GM23338 (cell line): Measurements from ENCODE around the gene GRIN3A. TPM values are rescaled to one million over a fixed set of nuclear protein-coding genes. Genes with fewer than 3 reads are reported as not detected.

ENCODE experiments used
- ATAC-seq: fragments of 200-7000 bp; cut with Tn5 transposase; 3 replicates; pipeline ENCODE4 v1.9.1; 2020
- DNase-seq: peaks from one replicate; pipeline ENCODE4 v3.0.0-alpha.2; 2015; ENCODE audit warnings: low spot score
- H2AFZ ChIP-seq: fragments of 200-600 bp; sonication (generic); 2 replicates; pipeline ENCODE4 v1.8.0; 2016; ENCODE audit warnings: antibody characterized with exemption, mild to moderate bottlenecking, moderate library complexity
- H3F3A ChIP-seq: fragments of 200-600 bp; sonication (generic); replicated peaks from 2 replicates; pipeline ENCODE4 v1.8.0; 2017; ENCODE audit warnings: antibody characterized with exemption, mixed run types, low read depth
- H3K27ac ChIP-seq: fragments of 200-600 bp; sonication (generic); 2 replicates; pipeline ENCODE4 v1.6.1; 2016; ENCODE audit warnings: low read depth
- H3K27me3 ChIP-seq: fragments of 200-600 bp; sonication (generic); 2 replicates; pipeline ENCODE4 v1.8.0; 2016; ENCODE audit warnings: mild to moderate bottlenecking, mixed run types, moderate library complexity; ENCODE audit not compliant: insufficient read depth
- H3K36me3 ChIP-seq: fragments of 200-600 bp; sonication (generic); 2 replicates; pipeline ENCODE4 v1.8.0; 2016; ENCODE audit warnings: mild to moderate bottlenecking; ENCODE audit not compliant: insufficient read depth
- H3K4me1 ChIP-seq: fragments of 200-600 bp; sonication (generic); 2 replicates; pipeline ENCODE4 v1.8.0; 2016; ENCODE audit warnings: mild to moderate bottlenecking, moderate library complexity; ENCODE audit not compliant: insufficient read depth
- H3K4me2 ChIP-seq: fragments of 200-600 bp; sonication (generic); 2 replicates; pipeline ENCODE4 v1.7.1; 2017; ENCODE audit warnings: mixed run types
- H3K4me3 ChIP-seq: fragments of 200-600 bp; sonication (generic); 2 replicates; pipeline ENCODE4 v1.6.1; 2016; ENCODE audit warnings: mixed run types
- H3K79me2 ChIP-seq: fragments of 200-600 bp; sonication (generic); replicated peaks from 2 replicates; pipeline ENCODE4 v1.8.0; 2017; ENCODE audit warnings: mild to moderate bottlenecking; ENCODE audit not compliant: insufficient read depth
- H3K9me2 ChIP-seq: fragments of 200-600 bp; sonication (generic); 2 replicates; pipeline ENCODE4 v1.8.0; 2017; ENCODE audit not compliant: insufficient read depth
- H4K20me1 ChIP-seq: fragments of 200-600 bp; sonication (generic); replicated peaks from 2 replicates; pipeline ENCODE4 v1.8.0; 2017; ENCODE audit warnings: mild to moderate bottlenecking; ENCODE audit not compliant: insufficient read depth
- H3K27ac Mint-ChIP-seq: 2 replicates; pipeline ENCODE4 v1.8.0; 2020; ENCODE audit warnings: inconsistent platforms, mild to moderate bottlenecking, moderate library complexity, mixed read lengths
- H3K27me3 Mint-ChIP-seq: 3 replicates; pipeline ENCODE4 v1.8.0; 2022; ENCODE audit warnings: low read depth, mild to moderate bottlenecking, moderate library complexity, mixed read lengths, inconsistent platforms; ENCODE audit not compliant: insufficient read depth, poor library complexity
- H3K36me3 Mint-ChIP-seq: 3 replicates; pipeline ENCODE4 v1.8.0; 2021; ENCODE audit warnings: low read depth, mild to moderate bottlenecking, inconsistent platforms, moderate library complexity, mixed read lengths
- H3K4me1 Mint-ChIP-seq: 3 replicates; pipeline ENCODE4 v1.8.0; 2020; ENCODE audit warnings: mild to moderate bottlenecking, inconsistent platforms, mixed read lengths
- H3K4me3 Mint-ChIP-seq: 3 replicates; pipeline ENCODE4 v1.8.0; 2021; ENCODE audit warnings: moderate library complexity, mild to moderate bottlenecking, inconsistent platforms, mixed read lengths
- H3K9me3 Mint-ChIP-seq: 3 replicates; pipeline ENCODE4 v1.8.0; 2020; ENCODE audit warnings: moderate library complexity, mild to moderate bottlenecking, inconsistent platforms, mixed read lengths
- CREB1 ChIP-seq: fragments of 250-450 bp; sonication (Bioruptor Pico); IDR thresholded peaks from 2 replicates; pipeline ENCODE4 v1.5.0; 2020; ENCODE audit warnings: low read depth, mild to moderate bottlenecking, moderate library complexity
- EZH2 ChIP-seq: fragments of 200-600 bp; sonication (generic); IDR thresholded peaks from one replicate; pipeline ENCODE4 v1.8.0; 2017; ENCODE audit warnings: antibody characterized with exemption, mild to moderate bottlenecking, low read depth; ENCODE audit not compliant: unreplicated experiment
- EZH2phosphoT487 ChIP-seq: fragments of 200-600 bp; sonication (generic); IDR thresholded peaks from one replicate; pipeline ENCODE4 v1.8.1; 2018; ENCODE audit warnings: antibody characterized with exemption; ENCODE audit not compliant: unreplicated experiment
- JUNB ChIP-seq: IDR thresholded peaks from one replicate; pipeline ENCODE4 v1.6.1; 2016; ENCODE audit warnings: antibody characterized with exemption; ENCODE audit not compliant: unreplicated experiment
- POLR2AphosphoS5 ChIP-seq: IDR thresholded peaks from 2 replicates; pipeline ENCODE4 v1.6.1; 2016; ENCODE audit warnings: antibody characterized with exemption, low read depth
- STAT1 ChIP-seq: IDR thresholded peaks from one replicate; pipeline ENCODE4 v1.6.1; 2016; ENCODE audit warnings: antibody characterized with exemption; ENCODE audit not compliant: unreplicated experiment
- ZNF114 ChIP-seq: fragments of 250-450 bp; sonication (Bioruptor Pico); IDR thresholded peaks from 2 replicates; pipeline ENCODE4 v1.5.0; 2020; ENCODE audit warnings: mild to moderate bottlenecking, moderate library complexity
- polyA plus RNA-seq: library from polyadenylated mRNA; unstranded; fragments of >200 nt; fragmentation: Nextera tagmentation; extraction: Ambion mirVana; gene quantifications from 2 replicates; pipeline ENCODE4 v1.2.1, GENCODE V29; 2016
- total RNA-seq: library from RNA; depleted of rRNA; stranded (reverse); fragments of >200 nt; shearing (Covaris generic); gene quantifications from 2 replicates; pipeline ENCODE4 v1.2.3, GENCODE V29; 2014
- TF ChIP-seq, protein P1 (sequence below): IDR thresholded peaks from one replicate; pipeline ENCODE4 v1.6.1; 2018; ENCODE audit warnings: antibody characterized with exemption; ENCODE audit not compliant: unreplicated experiment
- TF ChIP-seq, protein P2 (sequence below), 2 experiments: fragments of 200-600 bp in 1 of 2; sonication (generic) in 1 of 2; conservative IDR thresholded peaks; 2 replicates each; pipeline versions ENCODE4 v1.5.1 to v1.6.1; 2016 to 2017; ENCODE audit warnings: antibody characterized with exemption in 2 of 2, low read depth in 2 of 2, mild to moderate bottlenecking in 2 of 2, moderate library complexity in 1 of 2

GRIN3A gene
- total and polyA plus RNA-seq, 2 experiments from 2014 or later = 0.03 to 0.05 TPM

DNA sequence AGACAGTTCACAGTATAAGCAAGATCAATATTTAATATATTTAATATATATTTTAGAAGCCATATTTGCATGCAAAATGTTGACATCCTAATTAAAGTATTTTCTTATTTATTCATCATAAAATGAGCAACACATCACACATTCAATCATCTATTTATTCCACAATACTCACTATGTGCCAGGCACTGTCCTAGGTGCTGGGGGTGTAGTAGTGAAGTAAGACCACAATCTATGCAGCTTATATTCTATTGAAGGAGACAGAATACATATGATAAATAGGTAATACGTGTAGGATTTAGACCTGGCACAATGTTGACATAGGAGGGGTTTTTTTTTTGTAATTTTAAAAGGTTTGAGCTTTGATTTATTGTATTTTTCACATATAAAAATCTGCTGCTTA lies 63.1 kb downstream of the GRIN3A start:
- H3K79me2 ChIP-seq = no peaks in the 10 kb centered on the region
- Mint-ChIP-seq H3K4me3 (no peak overlapping the region), H3K27ac (no peak overlapping the region), H3K36me3 (no peaks in the 10 kb centered on the region), H3K9me3 (no peaks in the 10 kb centered on the region), H3K27me3 (peaks cover 3% of the 10 kb centered on the region), H3K4me1 (no peaks in the 10 kb centered on the region)
- H3K27me3 ChIP-seq = no peaks in the 10 kb centered on the region
- H2AFZ ChIP-seq = no peak overlapping the region
- H4K20me1 ChIP-seq = no peaks in the 10 kb centered on the region
- H3K36me3 ChIP-seq = no peaks in the 10 kb centered on the region
- no peak overlapping the region for H3K4me2 ChIP-seq
- no peak overlapping the region for H3K4me3 ChIP-seq
- TF ChIP-seq CREB1 (CRISPR knock-in tag) (no peak), EZH2 (no peak), POLR2AphosphoS5 (no peak), STAT1 (no peak), JUNB (no peak), EZH2phosphoT487 (no peak)
- TF ChIP-seq, protein P1, sequence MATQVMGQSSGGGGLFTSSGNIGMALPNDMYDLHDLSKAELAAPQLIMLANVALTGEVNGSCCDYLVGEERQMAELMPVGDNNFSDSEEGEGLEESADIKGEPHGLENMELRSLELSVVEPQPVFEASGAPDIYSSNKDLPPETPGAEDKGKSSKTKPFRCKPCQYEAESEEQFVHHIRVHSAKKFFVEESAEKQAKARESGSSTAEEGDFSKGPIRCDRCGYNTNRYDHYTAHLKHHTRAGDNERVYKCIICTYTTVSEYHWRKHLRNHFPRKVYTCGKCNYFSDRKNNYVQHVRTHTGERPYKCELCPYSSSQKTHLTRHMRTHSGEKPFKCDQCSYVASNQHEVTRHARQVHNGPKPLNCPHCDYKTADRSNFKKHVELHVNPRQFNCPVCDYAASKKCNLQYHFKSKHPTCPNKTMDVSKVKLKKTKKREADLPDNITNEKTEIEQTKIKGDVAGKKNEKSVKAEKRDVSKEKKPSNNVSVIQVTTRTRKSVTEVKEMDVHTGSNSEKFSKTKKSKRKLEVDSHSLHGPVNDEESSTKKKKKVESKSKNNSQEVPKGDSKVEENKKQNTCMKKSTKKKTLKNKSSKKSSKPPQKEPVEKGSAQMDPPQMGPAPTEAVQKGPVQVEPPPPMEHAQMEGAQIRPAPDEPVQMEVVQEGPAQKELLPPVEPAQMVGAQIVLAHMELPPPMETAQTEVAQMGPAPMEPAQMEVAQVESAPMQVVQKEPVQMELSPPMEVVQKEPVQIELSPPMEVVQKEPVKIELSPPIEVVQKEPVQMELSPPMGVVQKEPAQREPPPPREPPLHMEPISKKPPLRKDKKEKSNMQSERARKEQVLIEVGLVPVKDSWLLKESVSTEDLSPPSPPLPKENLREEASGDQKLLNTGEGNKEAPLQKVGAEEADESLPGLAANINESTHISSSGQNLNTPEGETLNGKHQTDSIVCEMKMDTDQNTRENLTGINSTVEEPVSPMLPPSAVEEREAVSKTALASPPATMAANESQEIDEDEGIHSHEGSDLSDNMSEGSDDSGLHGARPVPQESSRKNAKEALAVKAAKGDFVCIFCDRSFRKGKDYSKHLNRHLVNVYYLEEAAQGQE = no peak
- TF ChIP-seq, protein P2, sequence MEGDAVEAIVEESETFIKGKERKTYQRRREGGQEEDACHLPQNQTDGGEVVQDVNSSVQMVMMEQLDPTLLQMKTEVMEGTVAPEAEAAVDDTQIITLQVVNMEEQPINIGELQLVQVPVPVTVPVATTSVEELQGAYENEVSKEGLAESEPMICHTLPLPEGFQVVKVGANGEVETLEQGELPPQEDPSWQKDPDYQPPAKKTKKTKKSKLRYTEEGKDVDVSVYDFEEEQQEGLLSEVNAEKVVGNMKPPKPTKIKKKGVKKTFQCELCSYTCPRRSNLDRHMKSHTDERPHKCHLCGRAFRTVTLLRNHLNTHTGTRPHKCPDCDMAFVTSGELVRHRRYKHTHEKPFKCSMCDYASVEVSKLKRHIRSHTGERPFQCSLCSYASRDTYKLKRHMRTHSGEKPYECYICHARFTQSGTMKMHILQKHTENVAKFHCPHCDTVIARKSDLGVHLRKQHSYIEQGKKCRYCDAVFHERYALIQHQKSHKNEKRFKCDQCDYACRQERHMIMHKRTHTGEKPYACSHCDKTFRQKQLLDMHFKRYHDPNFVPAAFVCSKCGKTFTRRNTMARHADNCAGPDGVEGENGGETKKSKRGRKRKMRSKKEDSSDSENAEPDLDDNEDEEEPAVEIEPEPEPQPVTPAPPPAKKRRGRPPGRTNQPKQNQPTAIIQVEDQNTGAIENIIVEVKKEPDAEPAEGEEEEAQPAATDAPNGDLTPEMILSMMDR (conservative IDR thresholded peaks at IDR 0.05; ENCODE audit: low read depth in 2 of 2) = no peak
- no peak for ATAC-seq
- no peaks in the 10 kb centered on the region; the same call in 1 of the 2 replicates for H3K4me1 ChIP-seq
- DNase-seq = no peak
- no peaks in the 10 kb centered on the region for H3F3A ChIP-seq
- peaks cover 5% of the 10 kb centered on the region for H3K9me2 ChIP-seq
- no peak overlapping the region for H3K27ac ChIP-seq

DNA sequence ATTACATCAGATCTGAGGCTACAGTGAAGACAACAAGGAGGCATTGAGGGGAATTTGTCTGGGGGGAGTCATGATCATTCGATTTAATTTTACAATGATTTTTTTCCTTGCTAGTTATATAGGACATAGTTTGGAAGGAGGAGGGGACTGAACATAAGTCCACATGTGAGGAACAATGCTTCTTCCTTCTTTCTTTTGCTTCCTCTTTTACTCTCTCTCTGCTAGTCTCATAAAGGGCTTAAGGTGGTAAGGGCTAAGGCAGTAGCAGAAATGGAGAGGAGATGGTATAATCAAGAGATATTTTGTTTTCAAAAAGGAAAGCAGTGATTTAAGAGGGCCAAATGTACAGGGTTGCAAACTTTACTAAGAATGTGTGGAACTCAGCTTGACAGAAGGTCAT lies 64.3 kb downstream of the GRIN3A start:
- no peak overlapping the region for H3K4me3 Mint-ChIP-seq

More for the DNA sequence above, 64.3 kb downstream of the GRIN3A start:
- Mint-ChIP-seq H3K27me3 (peaks cover 3% of the 10 kb centered on the region), H3K36me3 (no peaks in the 10 kb centered on the region), H3K27ac (no peak overlapping the region), H3K9me3 (no peaks in the 10 kb centered on the region), H3K4me1 (no peaks in the 10 kb centered on the region; the same call in 2 of the 3 replicates)
- H3K36me3 ChIP-seq = no peaks in the 10 kb centered on the region
- H3K27ac ChIP-seq = no peak overlapping the region
- no peaks in the 10 kb centered on the region for H3K79me2 ChIP-seq
- ATAC-seq (no peak), DNase-seq (no peak)
- no peaks in the 10 kb centered on the region; the same call in 1 of the 2 replicates for H3K4me1 ChIP-seq
- H3K27me3 ChIP-seq = no peaks in the 10 kb centered on the region
- no peak for TF ChIP-seq ZNF114 (CRISPR knock-in tag)
- TF ChIP-seq, protein P1 = no peak
- no peaks in the 10 kb centered on the region for H4K20me1 ChIP-seq
- H3K4me2 ChIP-seq = no peak overlapping the region
- H3K9me2 ChIP-seq = peaks cover 12% of the 10 kb centered on the region
- H2AFZ ChIP-seq = 0 out of 2 replicates have a peak overlapping the region, but pooled peaks have one; percentile 34
- H3F3A ChIP-seq = no peaks in the 10 kb centered on the region
- no peak overlapping the region for H3K4me3 ChIP-seq
